GM21825 (cell line): ENCODE measurements around the gene KIF3A.
A peak's percentile ranks its signal among the peaks of the same experiment; 100 is the strongest.

Source experiments
- ATAC-seq: cut with Tn5 transposase; IDR thresholded peaks from one replicate; pipeline ENCODE4 v1.9.1; 2021; ENCODE audit warnings: mild to moderate bottlenecking, moderate library complexity; ENCODE audit not compliant: unreplicated experiment

KIF3A gene

GRCh38 chr5:132736853-132737833 is at the start of gene KIF3A:
Gene KIF3A, minus strand, starts transcription at chr5:132737546. Its CDS starts 127 bp downstream, at chr5:132737419.
- ATAC-seq: peak; percentile 76

GRCh38 chr5:132787076-132787475 is 49.7 kb upstream of the KIF3A start:
- ATAC-seq: no peak

GRCh38 chr5:132785864-132786263 is 48.5 kb upstream of the KIF3A start:
- ATAC-seq: no peak

GRCh38 chr5:132785365-132785764 is 48.0 kb upstream of the KIF3A start:
- ATAC-seq: no peak

- ATAC-seq: no peak
Observed at GRCh38 chr5:132782101-132782500, 44.8 kb upstream of the KIF3A start.

- ATAC-seq: no peak
Observed at GRCh38 chr5:132781029-132781428, 43.7 kb upstream of the KIF3A start.

- ATAC-seq: no peak
Observed at GRCh38 chr5:132780577-132780976, 43.2 kb upstream of the KIF3A start.

GRCh38 chr5:132779961-132780360 is 42.6 kb upstream of the KIF3A start:
- no peak for ATAC-seq

GRCh38 chr5:132778856-132779255 is 41.5 kb upstream of the KIF3A start:
- ATAC-seq: no peak

GRCh38 chr5:132778129-132778528 is 40.8 kb upstream of the KIF3A start:
- no peak for ATAC-seq

- no peak for ATAC-seq
Observed at GRCh38 chr5:132777209-132778069, 40.1 kb upstream of the KIF3A start, which contains the start of gene SEPTIN8. Gene SEPTIN8, minus strand, starts transcription at chr5:132777239. Its CDS starts 102 bp downstream, at chr5:132777137.

- ATAC-seq: no peak
Observed at GRCh38 chr5:132776938-132777208, 39.5 kb upstream of the KIF3A start.

GRCh38 chr5:132776131-132776937 is 39.0 kb upstream of the KIF3A start:
- no peak for ATAC-seq

- ATAC-seq: no peak
Observed at GRCh38 chr5:132775476-132775961, 38.2 kb upstream of the KIF3A start.

- no peak for ATAC-seq
Observed at GRCh38 chr5:132774896-132775295, 37.5 kb upstream of the KIF3A start.

GRCh38 chr5:132774406-132774805 is 37.1 kb upstream of the KIF3A start:
- no peak for ATAC-seq

- ATAC-seq: no peak
Observed at GRCh38 chr5:132773601-132774355, 36.4 kb upstream of the KIF3A start.

- no peak for ATAC-seq
Observed at GRCh38 chr5:132773114-132773513, 35.8 kb upstream of the KIF3A start.

- ATAC-seq: no peak
Observed at GRCh38 chr5:132772291-132773070, 35.1 kb upstream of the KIF3A start.
